SK-N-SH (cell line): ENCODE results near the gene YY1.

Experiments
- EZH2phosphoT487 ChIP-seq: fragments of 200-600 bp; sonication (generic); IDR thresholded peaks from 2 replicates; pipeline ENCODE4 v1.6.1; 2017; ENCODE audit warnings: low read depth, mixed run types, mild to moderate bottlenecking, antibody characterized with exemption, moderate library complexity, borderline replicate concordance
- GATA2 ChIP-seq: sonication (generic); formaldehyde crosslinking; IDR thresholded peaks from 2 replicates; pipeline ENCODE4 v1.5.0; 2020; ENCODE audit warnings: mild to moderate bottlenecking, missing genetic modification reagents
- IRF3 ChIP-seq: fragments of 150-350 bp; IDR thresholded peaks from 2 replicates; pipeline ENCODE4 v1.6.1; 2016; ENCODE audit warnings: mild to moderate bottlenecking, low read depth, low read length
- JUND ChIP-seq: IDR thresholded peaks from 2 replicates; pipeline ENCODE4 v1.4.0; 2012
- MEF2A ChIP-seq: IDR thresholded peaks from 2 replicates; pipeline ENCODE4 v1.4.0; 2012; ENCODE audit warnings: low read depth, borderline replicate concordance
- NRF1 ChIP-seq: IDR thresholded peaks from 2 replicates; pipeline ENCODE4 v1.6.1; 2012; ENCODE audit warnings: low read depth, mild to moderate bottlenecking, low read length
- POLR2AphosphoS5 ChIP-seq: IDR thresholded peaks from 2 replicates; pipeline ENCODE4 v1.6.1; 2012; ENCODE audit warnings: low read depth, low read length
- SIN3A ChIP-seq: IDR thresholded peaks from 2 replicates; pipeline ENCODE4 v1.6.1; 2012; ENCODE audit warnings: low read depth, mild to moderate bottlenecking, low read length, moderate library complexity, borderline replicate concordance
- SMC3 ChIP-seq: IDR thresholded peaks from 2 replicates; pipeline ENCODE4 v1.6.1; 2012; ENCODE audit warnings: low read depth, low read length, improper control_type of control experiment
- TAF1 ChIP-seq: IDR thresholded peaks from 2 replicates; pipeline ENCODE4 v1.6.1; 2012; ENCODE audit warnings: low read depth, mild to moderate bottlenecking, low read length, moderate library complexity, borderline replicate concordance
- TCF12 ChIP-seq: IDR thresholded peaks from 2 replicates; pipeline ENCODE4 v1.4.0; 2012
- TF ChIP-seq, protein P1 (sequence below): fragments of 200-600 bp; sonication (generic); IDR thresholded peaks from 2 replicates; pipeline ENCODE4 v1.6.1; 2017; ENCODE audit warnings: antibody characterized with exemption, mild to moderate bottlenecking, moderate library complexity
- TF ChIP-seq, protein P2 (sequence below): IDR thresholded peaks from 2 replicates; pipeline ENCODE4 v1.6.1; 2012; ENCODE audit warnings: mild to moderate bottlenecking, low read depth, low read length, moderate library complexity

DNA sequence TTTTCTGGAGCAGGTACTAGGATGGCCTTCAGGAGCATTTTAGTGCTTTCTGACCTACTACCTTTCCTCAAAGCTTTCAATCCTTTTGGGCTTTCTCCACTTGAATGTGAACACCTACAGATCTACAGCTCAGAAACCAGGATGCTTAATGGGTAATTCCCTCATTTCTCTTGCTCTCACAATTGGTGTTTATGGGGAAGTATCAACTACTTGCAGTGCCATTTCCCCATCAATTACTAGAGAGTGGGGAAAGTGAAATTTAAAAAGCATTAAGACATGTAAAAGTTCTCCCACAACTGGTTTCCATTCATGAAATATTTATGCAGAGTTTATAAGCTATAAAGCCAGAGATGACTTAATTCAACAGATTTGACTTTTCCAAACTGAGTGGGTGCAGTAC lies 2.1 kb upstream of the YY1 start:
- TF ChIP-seq GATA2 (no peak), NRF1 (no peak), TAF1 (no peak), JUND (no peak), EZH2phosphoT487 (no peak), SIN3A (no peak), POLR2AphosphoS5 (no peak), TCF12 (no peak), IRF3 (no peak), SMC3 (no peak), MEF2A (no peak)
- TF ChIP-seq, protein P1, sequence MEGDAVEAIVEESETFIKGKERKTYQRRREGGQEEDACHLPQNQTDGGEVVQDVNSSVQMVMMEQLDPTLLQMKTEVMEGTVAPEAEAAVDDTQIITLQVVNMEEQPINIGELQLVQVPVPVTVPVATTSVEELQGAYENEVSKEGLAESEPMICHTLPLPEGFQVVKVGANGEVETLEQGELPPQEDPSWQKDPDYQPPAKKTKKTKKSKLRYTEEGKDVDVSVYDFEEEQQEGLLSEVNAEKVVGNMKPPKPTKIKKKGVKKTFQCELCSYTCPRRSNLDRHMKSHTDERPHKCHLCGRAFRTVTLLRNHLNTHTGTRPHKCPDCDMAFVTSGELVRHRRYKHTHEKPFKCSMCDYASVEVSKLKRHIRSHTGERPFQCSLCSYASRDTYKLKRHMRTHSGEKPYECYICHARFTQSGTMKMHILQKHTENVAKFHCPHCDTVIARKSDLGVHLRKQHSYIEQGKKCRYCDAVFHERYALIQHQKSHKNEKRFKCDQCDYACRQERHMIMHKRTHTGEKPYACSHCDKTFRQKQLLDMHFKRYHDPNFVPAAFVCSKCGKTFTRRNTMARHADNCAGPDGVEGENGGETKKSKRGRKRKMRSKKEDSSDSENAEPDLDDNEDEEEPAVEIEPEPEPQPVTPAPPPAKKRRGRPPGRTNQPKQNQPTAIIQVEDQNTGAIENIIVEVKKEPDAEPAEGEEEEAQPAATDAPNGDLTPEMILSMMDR = no peak
- TF ChIP-seq, protein P2, sequence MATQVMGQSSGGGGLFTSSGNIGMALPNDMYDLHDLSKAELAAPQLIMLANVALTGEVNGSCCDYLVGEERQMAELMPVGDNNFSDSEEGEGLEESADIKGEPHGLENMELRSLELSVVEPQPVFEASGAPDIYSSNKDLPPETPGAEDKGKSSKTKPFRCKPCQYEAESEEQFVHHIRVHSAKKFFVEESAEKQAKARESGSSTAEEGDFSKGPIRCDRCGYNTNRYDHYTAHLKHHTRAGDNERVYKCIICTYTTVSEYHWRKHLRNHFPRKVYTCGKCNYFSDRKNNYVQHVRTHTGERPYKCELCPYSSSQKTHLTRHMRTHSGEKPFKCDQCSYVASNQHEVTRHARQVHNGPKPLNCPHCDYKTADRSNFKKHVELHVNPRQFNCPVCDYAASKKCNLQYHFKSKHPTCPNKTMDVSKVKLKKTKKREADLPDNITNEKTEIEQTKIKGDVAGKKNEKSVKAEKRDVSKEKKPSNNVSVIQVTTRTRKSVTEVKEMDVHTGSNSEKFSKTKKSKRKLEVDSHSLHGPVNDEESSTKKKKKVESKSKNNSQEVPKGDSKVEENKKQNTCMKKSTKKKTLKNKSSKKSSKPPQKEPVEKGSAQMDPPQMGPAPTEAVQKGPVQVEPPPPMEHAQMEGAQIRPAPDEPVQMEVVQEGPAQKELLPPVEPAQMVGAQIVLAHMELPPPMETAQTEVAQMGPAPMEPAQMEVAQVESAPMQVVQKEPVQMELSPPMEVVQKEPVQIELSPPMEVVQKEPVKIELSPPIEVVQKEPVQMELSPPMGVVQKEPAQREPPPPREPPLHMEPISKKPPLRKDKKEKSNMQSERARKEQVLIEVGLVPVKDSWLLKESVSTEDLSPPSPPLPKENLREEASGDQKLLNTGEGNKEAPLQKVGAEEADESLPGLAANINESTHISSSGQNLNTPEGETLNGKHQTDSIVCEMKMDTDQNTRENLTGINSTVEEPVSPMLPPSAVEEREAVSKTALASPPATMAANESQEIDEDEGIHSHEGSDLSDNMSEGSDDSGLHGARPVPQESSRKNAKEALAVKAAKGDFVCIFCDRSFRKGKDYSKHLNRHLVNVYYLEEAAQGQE = no peak
